Neural progenitor cell (in vitro differentiated cells): ENCODE results near the gene CAP2.

Experiments used
- EZH2 ChIP-seq: fragments of 200-600 bp; sonication (generic); IDR thresholded peaks from 2 replicates; pipeline ENCODE4 v1.6.1; 2017; ENCODE audit warnings: antibody characterized with exemption, mild to moderate bottlenecking, moderate library complexity
- TF ChIP-seq, protein P1 (sequence below): fragments of 200-600 bp; sonication (generic); IDR thresholded peaks from 2 replicates; pipeline ENCODE4 v1.5.1; 2017; ENCODE audit warnings: antibody characterized with exemption, mild to moderate bottlenecking

- TF ChIP-seq, protein P1, sequence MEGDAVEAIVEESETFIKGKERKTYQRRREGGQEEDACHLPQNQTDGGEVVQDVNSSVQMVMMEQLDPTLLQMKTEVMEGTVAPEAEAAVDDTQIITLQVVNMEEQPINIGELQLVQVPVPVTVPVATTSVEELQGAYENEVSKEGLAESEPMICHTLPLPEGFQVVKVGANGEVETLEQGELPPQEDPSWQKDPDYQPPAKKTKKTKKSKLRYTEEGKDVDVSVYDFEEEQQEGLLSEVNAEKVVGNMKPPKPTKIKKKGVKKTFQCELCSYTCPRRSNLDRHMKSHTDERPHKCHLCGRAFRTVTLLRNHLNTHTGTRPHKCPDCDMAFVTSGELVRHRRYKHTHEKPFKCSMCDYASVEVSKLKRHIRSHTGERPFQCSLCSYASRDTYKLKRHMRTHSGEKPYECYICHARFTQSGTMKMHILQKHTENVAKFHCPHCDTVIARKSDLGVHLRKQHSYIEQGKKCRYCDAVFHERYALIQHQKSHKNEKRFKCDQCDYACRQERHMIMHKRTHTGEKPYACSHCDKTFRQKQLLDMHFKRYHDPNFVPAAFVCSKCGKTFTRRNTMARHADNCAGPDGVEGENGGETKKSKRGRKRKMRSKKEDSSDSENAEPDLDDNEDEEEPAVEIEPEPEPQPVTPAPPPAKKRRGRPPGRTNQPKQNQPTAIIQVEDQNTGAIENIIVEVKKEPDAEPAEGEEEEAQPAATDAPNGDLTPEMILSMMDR: no peak
- TF ChIP-seq EZH2: no peak
Observed at GRCh38 chr6:17415321-17415720, 21.9 kb downstream of the CAP2 start.
